NCI-H446 treated with DMSO at 0.1 percent for 48 hours (cell line): ENCODE data around the gene UBE2QL1.
"Not testable (repeated sequence)": the region's sequence is repeated elsewhere in the genome, so short reads cannot be mapped to it uniquely, and the experiment has no call there.

Source experiments
- DNase-seq: peaks from one replicate; lab custom pipeline; 2025; lab: John Stamatoyannopoulos, UW

UBE2QL1 gene

GRCh38 chr5:6498968-6499367 is 50.3 kb downstream of the UBE2QL1 start:
- DNase-seq: no peak

DNA sequence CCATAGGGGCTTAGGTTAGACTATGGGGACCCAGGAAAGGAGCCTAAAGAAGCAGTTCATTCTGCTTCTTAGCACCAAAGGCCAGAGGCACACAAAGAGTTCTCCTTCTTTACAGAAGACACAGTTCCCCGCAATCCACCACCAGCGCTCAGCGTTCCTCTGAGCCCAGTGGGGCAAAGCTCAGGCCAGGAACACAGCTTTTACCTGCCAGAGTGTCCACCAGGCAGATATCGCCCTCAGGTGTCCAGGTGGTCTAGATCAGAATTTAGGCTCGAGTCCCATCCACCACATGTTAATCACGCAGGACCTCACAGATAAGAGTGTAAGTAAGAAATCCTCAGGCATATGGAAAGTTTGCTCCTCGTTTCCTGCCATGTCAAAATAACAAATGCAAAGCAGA is 53.0 kb downstream of the UBE2QL1 start:
- no peak for DNase-seq

- no peak for DNase-seq
These were observed 53.8 kb downstream of the UBE2QL1 start for GRCh38 chr5:6502421-6502820.

DNA sequence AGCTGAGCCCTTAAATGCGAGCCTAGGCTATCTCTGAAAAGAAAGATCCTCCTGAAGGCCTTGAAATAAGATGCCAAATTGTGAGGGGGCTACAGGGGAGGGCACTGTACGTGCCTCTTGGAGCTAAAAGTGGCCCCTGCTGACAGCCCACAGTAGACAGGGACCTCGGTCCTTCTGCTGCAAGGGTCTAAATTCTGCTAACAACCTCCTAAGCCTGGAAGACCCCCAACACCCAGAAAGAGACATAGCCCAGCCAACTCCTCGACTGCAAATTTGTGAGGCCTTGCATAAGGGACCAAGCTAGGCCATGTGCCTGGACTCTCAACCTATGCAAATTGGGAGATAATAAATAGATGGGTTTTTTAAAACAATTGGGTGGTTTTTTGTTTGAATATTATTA is 54.7 kb downstream of the UBE2QL1 start:
- DNase-seq: no peak

GRCh38 chr5:6504677-6505415 is 56.2 kb downstream of the UBE2QL1 start:
- DNase-seq: no peak

GRCh38 chr5:6505416-6505755 is 56.7 kb downstream of the UBE2QL1 start:
- no peak for DNase-seq

GRCh38 chr5:6505783-6506557 is 57.3 kb downstream of the UBE2QL1 start:
- no peak for DNase-seq

GRCh38 chr5:6506611-6507010 is 58.0 kb downstream of the UBE2QL1 start:
- no peak for DNase-seq

DNA sequence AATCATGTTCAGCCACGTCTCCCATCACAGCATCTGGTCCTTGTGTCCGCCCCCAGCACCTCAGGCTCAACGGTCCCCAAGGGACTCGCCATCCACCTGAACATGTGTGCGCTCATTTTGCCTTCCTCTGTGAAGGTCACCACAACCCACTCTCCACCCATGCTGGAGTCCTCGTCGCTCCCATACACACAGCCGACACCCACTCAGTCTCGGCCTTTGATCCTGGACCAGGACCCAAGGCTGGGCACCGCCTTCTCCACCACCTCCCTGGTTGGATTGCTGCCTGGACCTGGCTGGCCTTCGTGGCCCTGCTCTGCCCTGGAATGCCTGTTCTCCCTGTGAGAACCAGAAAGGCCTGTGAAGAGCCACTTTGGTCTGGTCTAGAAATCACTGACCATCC is 60.3 kb downstream of the UBE2QL1 start:
- DNase-seq: no peak

- no peak for DNase-seq
These were observed 61.5 kb downstream of the UBE2QL1 start for GRCh38 chr5:6510132-6510531.

GRCh38 chr5:6510973-6511372 is 62.3 kb downstream of the UBE2QL1 start:
- DNase-seq: no peak

GRCh38 chr5:6515812-6516211 is 67.2 kb downstream of the UBE2QL1 start:
- DNase-seq: not testable (repeated sequence)

DNA sequence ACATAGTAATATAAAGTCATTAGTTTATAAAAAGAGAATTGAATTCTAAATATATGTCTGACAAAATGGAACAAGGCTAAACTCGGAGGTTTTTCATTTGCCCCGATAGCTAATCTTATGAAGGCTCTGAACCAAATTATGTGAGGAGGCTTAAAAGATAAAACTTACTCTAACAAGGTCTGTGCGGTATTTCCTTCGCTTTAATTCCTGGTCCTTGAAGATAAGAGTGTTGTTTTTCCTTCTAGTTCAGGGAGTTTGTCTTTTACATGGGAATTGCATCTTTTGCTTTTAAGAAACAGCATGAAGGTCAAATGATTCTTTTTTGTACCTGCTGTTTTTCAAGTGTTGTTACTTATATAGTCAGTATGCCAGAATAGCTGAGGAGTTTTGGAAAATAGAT is 68.2 kb downstream of the UBE2QL1 start:
- no peak for DNase-seq

DNA sequence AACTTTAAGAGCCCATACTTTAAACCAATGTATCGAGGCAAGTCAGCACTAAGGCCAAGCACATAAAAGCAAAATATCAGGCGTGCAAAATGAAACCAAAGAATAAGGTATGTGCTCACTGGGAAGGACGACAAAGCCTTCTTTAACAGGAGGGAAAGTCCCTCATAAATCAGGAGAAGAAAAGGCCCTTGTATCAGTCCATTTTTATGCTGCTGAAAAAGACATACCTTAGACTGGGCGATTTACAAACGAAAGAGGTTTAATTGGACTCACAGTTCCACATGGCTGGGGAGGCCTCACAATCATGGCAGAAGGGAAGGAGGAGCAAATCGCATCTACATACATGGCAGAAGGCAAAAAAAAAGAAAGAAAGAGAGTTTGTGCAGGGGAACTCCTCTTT is 68.9 kb downstream of the UBE2QL1 start:
- DNase-seq: no peak

DNA sequence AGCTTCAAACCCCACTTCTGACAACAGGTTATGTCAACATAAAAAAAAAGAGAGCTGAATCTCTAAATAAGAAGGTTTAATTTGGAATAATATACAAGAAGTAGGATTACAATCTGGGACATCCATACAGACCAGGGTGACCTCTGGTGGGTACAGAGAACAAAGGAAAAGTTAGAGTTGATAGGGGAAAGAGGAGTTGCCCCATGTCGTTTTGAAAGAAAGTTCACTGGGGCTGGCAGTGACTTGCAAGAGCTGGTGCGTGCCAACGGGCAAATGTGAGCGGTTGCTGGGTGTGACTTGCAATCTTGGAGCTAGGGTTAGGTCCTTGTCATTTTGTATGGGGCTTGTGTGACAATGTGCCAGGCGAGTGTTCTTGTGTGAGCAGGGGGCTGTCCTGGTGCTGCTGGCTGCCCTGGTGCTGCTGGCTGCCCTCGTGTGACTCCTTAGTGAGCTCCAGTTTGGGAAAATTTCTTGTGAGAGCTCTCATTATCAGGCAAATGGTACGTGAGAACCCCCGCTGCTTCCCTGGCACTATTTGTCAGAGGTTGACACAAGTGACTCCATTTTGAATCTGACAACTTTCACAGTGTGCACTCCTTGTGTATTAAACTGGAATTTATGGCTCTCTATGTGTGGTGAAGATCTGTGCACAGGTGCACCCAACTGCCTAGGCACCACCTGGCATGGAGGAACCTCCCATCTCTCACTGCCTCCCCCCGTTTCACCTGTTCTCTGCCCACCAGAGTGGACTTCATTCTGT is 69.8 kb downstream of the UBE2QL1 start:
- DNase-seq: no peak

DNA sequence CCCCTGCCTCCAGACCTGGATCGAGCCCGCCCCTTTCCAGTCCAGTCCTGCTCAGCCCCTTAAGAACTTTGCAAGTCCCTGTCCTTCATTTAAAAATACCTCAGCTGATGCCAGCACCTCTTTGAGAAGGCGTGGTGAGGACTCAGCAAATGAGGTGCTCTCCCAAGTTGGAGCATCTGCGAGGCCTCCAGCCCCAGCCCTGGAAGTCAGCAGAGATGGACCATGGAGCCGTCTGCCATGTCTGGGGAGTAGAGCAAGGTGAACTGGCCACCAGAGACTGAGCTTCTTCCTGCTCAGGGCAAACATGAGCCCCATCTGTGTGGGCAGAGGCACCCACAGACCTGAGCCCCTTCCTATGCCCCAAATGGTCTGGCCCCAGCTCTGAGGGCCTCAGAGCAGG is 71.5 kb downstream of the UBE2QL1 start:
- DNase-seq: no peak

GRCh38 chr5:6522331-6522730 is 73.7 kb downstream of the UBE2QL1 start:
- DNase-seq: no peak

- DNase-seq: no peak
These were observed 74.3 kb downstream of the UBE2QL1 start for GRCh38 chr5:6522923-6523322.

- DNase-seq: no peak
These were observed 76.8 kb downstream of the UBE2QL1 start for GRCh38 chr5:6525422-6525821.

- DNase-seq: no peak
These were observed 77.3 kb downstream of the UBE2QL1 start for GRCh38 chr5:6525910-6526309.

DNA sequence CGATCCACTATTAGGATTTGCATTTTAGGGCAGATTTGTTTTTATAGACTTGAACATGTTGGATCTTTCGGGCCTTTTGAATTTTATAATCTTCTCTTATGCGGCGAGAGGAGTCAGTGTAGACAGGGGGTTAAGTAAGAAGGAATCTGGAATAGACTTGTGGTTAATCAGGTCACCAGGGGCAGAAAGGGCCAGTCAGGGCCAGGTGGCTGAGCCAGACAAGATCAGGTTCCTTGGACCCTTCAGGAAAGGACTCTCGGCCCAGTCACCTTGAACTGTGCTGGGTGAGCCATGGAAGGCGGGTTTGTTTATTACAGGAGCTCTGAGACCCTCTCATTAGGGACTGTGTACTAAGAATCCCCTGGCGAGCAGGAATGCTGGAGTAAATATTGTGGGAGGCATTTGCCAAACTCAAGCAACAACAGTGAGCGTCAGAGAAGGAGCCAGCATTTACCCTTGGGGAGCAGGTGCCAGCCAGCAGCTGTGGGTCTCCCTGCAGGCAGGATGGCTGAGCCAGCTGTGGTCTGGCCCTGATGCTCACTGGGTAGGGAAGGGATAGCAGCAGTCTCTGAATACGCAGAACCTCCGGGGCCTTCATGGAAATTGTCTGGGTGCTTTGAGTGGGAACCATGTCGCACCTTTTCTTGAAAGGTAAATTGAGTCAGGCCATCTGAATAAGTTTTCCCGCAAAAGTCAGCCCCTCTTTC is 79.2 kb downstream of the UBE2QL1 start:
- no peak for DNase-seq

GRCh38 chr5:6535594-6535993 is 86.9 kb downstream of the UBE2QL1 start:
- DNase-seq: no peak
